Measurements from ENCODE around the gene CREB3L4.

- TF ChIP-seq PPARA (CRISPR knock-in tag; IDR thresholded peaks at IDR 0.05; ENCODE audit: borderline replicate concordance): no peak
- TF ChIP-seq GLIS3 (CRISPR knock-in tag; IDR thresholded peaks at IDR 0.05): no peak
Observed at GRCh38 chr1:153929981-153930948, 37.4 kb upstream of the CREB3L4 start.

Data from SK-N-SH treated with all-trans-retinoic acid at 6 μM for 48 hours (cell line).